Measurements from ENCODE around the gene FGFR1OP2.

Gene FGFR1OP2

GRCh38 chr12:26906704-26907103 lies 31.6 kb upstream of the FGFR1OP2 start:
- TF ChIP-seq, protein P1, sequence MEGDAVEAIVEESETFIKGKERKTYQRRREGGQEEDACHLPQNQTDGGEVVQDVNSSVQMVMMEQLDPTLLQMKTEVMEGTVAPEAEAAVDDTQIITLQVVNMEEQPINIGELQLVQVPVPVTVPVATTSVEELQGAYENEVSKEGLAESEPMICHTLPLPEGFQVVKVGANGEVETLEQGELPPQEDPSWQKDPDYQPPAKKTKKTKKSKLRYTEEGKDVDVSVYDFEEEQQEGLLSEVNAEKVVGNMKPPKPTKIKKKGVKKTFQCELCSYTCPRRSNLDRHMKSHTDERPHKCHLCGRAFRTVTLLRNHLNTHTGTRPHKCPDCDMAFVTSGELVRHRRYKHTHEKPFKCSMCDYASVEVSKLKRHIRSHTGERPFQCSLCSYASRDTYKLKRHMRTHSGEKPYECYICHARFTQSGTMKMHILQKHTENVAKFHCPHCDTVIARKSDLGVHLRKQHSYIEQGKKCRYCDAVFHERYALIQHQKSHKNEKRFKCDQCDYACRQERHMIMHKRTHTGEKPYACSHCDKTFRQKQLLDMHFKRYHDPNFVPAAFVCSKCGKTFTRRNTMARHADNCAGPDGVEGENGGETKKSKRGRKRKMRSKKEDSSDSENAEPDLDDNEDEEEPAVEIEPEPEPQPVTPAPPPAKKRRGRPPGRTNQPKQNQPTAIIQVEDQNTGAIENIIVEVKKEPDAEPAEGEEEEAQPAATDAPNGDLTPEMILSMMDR (IDR thresholded peaks at IDR 0.05; ENCODE audit: extremely low read depth, insufficient read depth, missing control alignments), result no peak
- in situ Hi-C loops (cut with MboI; ENCODE audit: low pct_unique_long_range_greater_than_20kb, low sequenced_read_pairs, unreplicated experiment), result no loop called here
- no peak for DNase-seq (ENCODE audit: low spot score)

DNA sequence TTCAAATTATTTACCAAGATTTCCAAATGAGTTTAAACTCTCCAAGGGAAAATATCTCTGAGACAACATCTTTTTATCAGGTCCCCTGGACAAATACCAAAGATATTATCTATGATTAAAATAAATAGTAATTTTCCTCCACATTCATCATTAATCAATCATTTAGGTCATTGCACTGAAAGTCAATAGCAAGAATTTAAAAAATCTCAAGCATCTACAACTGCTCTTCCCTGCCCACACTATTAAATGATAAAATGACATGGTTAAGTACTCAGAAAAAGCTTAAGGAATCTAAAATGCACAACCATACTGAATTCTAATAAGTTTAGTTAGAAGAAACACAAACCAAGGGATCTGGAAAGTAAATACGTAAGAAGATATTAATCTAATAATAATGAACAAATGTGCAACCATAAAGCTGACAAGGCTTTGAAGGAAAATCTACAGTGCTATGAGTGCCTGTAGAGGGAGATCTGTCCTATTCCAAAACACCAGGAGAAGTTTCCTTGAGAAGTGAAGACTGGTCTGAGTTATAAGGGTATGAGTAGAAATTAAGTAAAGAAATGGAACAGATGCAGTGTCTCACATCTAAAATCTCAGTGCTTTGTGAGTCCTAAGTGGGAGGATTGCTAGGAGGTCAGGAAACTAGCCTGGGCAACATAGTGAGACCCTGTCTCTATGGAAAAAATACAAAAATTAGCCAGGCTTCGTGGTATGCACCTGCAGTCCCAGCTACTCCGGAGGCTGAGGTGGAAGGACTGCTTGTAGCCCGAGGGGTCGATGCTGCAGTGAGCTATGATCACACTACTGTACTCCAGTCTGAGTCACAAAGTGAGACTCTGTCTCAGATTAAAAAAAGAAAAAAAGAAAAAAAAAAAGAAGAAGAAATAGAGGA lies 19.7 kb upstream of the FGFR1OP2 start:
- TF ChIP-seq, protein P1 (IDR thresholded peaks at IDR 0.05; ENCODE audit: extremely low read depth, insufficient read depth, missing control alignments), result no peak
- DNase-seq (ENCODE audit: low spot score), result no peak
- in situ Hi-C loops (cut with MboI; ENCODE audit: low pct_unique_long_range_greater_than_20kb, low sequenced_read_pairs, unreplicated experiment), result no loop called here

DNA sequence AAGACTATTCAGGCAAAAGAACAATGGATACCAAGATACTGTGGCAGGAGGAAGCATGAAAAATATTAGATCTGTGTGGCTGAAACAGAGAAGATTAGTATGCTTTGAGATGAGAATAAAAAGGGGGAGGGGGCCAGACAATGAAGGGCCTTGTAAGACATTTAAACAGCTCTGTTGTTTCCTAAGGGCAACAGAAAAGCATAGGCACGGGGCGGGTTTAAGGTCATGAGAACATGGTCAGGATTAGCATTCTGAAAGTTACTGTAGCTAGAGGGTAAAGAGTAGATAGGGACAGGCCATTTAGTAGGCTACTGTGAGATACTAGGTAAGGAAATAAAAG lies 19.1 kb upstream of the FGFR1OP2 start:
- TF ChIP-seq, protein P1 (IDR thresholded peaks at IDR 0.05; ENCODE audit: extremely low read depth, insufficient read depth, missing control alignments), result no peak
- DNase-seq (ENCODE audit: low spot score), result no peak
- in situ Hi-C loops (cut with MboI; ENCODE audit: low pct_unique_long_range_greater_than_20kb, low sequenced_read_pairs, unreplicated experiment), result no loop called here

DNA sequence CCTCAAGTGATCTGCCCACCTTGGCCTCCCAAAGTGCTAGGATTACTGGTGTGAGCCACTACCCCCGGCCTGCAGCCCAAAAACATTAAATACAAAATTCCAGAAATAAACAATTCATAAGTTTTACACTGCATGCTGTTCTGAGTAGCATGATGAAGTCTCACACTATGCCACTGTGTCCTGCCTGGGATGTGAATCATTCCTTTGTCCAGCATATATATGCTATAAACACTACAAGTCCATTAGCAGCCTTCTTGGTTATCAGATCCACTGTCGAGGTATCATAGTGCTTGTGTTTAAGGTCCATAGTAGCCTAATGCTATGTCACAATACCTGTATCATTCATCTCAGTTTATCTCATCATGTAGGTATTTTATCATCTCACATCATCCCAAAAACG lies 16.4 kb upstream of the FGFR1OP2 start:
- TF ChIP-seq, protein P1 (IDR thresholded peaks at IDR 0.05; ENCODE audit: extremely low read depth, insufficient read depth, missing control alignments), result no peak
- in situ Hi-C loops (cut with MboI; ENCODE audit: low pct_unique_long_range_greater_than_20kb, low sequenced_read_pairs, unreplicated experiment), result no loop called here
- DNase-seq (ENCODE audit: low spot score), result no peak

DNA sequence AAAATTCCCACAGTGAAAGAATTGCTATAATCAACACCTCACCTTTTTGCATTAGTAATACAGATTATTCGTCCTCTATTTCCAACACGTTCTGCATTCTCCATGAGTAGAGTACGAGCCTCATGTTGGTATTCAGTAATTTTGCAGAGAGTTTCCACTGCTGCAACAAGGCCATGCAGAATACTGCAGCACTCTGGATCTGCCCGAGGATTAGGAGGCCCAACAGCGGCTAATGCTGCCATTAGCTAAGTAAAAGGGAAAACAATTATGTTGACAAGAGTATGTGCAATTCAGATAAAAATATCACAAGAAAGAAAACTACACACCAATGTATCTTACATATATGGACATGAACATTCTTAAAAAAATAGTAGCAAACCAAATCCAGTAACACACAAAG lies 9.6 kb upstream of the FGFR1OP2 start:
- in situ Hi-C loops (cut with MboI; ENCODE audit: low pct_unique_long_range_greater_than_20kb, low sequenced_read_pairs, unreplicated experiment), result no loop called here
- DNase-seq (ENCODE audit: low spot score), result no peak
- TF ChIP-seq, protein P1 (IDR thresholded peaks at IDR 0.05; ENCODE audit: extremely low read depth, insufficient read depth, missing control alignments), result no peak

- in situ Hi-C loops (cut with MboI; ENCODE audit: low pct_unique_long_range_greater_than_20kb, low sequenced_read_pairs, unreplicated experiment), result no loop called here
- TF ChIP-seq, protein P1 (IDR thresholded peaks at IDR 0.05; ENCODE audit: extremely low read depth, insufficient read depth, missing control alignments), result no peak
- DNase-seq (ENCODE audit: low spot score), result no peak
Observed at GRCh38 chr12:26929590-26929989, 8.7 kb upstream of the FGFR1OP2 start.
